ENCODE data around the gene STK39.

GRCh38 chr2:168192839-168193616 is 54.4 kb downstream of the STK39 start:
- TF ChIP-seq POLR2A (IDR thresholded peaks at IDR 0.05) = no peak
- TF ChIP-seq, protein P1, sequence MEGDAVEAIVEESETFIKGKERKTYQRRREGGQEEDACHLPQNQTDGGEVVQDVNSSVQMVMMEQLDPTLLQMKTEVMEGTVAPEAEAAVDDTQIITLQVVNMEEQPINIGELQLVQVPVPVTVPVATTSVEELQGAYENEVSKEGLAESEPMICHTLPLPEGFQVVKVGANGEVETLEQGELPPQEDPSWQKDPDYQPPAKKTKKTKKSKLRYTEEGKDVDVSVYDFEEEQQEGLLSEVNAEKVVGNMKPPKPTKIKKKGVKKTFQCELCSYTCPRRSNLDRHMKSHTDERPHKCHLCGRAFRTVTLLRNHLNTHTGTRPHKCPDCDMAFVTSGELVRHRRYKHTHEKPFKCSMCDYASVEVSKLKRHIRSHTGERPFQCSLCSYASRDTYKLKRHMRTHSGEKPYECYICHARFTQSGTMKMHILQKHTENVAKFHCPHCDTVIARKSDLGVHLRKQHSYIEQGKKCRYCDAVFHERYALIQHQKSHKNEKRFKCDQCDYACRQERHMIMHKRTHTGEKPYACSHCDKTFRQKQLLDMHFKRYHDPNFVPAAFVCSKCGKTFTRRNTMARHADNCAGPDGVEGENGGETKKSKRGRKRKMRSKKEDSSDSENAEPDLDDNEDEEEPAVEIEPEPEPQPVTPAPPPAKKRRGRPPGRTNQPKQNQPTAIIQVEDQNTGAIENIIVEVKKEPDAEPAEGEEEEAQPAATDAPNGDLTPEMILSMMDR (IDR thresholded peaks at IDR 0.05) = no peak

Measured in lower leg skin (tissue), 3 donors.